NB4 (cell line): ENCODE data around the gene CRYBA4.

Experiments
- CTCF ChIP-seq: IDR thresholded peaks from one replicate; pipeline ENCODE4 v1.5.1; 2012; ENCODE audit warnings: low read depth, low read length
- MYC ChIP-seq: IDR thresholded peaks from 2 replicates; pipeline ENCODE4 v1.6.1; 2011; ENCODE audit warnings: low read depth, low read length
- POLR2A ChIP-seq: IDR thresholded peaks from 2 replicates; pipeline ENCODE4 v1.6.1; 2011; ENCODE audit warnings: mild to moderate bottlenecking; ENCODE audit not compliant: insufficient read length; ENCODE audit errors: extremely low read depth
- TF ChIP-seq, protein P1 (sequence below): IDR thresholded peaks from 2 replicates; pipeline ENCODE4 v1.6.1; 2011; ENCODE audit warnings: low read depth, low read length

DNA sequence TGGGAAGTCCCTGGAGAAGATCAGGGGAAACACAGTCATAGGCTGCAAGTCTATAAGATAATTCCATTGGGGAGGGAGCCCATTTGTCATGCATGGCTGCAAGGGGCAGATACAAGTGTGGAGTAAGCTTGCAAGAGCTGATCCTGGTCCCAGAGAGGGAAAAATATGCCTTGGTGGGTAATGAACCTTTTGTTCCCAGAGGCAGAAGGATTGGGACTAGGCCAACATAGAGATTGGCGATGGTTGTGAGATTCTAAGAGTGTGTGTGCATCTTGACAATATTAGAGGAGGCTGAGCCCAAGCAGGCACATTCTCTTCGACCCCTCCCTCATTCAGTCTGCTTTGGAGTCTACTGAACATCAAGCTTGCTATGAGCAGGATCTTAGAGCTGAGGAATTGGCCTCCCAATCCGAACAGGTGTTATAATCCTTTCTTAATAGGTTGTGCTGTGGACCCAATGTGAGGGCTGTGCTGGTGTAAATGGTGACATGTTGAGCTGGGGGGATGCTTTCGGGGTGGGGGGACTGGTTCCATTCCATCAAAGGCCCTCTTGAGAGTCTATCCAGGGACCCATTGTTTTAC, 54.0 kb downstream of the CRYBA4 start:
- TF ChIP-seq CTCF (no peak), POLR2A (no peak), MYC (no peak)
- TF ChIP-seq, protein P1, sequence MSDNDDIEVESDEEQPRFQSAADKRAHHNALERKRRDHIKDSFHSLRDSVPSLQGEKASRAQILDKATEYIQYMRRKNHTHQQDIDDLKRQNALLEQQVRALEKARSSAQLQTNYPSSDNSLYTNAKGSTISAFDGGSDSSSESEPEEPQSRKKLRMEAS, result no peak
